ENCODE measurements around the gene POLN.

DNA sequence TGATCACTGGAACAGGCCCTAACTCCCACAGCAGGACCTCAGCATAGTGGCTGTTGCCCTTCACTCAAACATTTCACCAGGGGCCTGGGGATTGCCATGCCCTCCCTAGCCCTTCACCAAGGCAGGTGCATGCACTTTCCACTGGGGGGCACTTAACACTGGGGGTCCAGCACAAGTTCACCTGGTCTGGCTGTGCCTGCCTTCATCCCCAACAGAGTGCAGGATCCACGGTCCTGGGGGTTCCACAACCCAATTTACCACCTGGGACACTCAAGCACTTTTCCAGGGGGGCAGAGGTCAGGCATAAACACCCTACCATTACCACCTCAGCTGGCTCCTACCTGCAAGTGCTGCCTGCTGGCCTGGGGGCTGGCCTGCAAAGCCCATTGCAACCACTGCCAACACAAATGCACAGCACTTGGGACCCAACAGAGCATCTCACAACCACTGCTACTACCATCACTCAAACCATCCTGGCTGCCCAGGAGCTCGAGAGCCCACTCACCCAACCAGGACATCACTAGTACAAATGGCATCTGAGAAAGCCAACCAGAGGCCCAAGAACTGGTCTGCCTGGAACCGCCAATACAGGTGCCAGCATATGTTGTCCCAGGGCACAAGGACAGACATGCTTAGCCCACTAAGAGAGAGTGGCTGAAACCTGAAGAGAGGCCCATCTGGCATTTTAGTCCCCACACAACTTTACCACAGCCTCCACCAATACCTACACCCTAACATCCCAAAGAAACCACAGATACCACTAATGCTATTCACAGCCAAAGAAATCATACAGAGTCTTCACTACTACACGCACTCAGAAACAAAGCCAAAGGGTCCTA, 139.7 kb downstream of the POLN start:
- TF ChIP-seq, protein P1, sequence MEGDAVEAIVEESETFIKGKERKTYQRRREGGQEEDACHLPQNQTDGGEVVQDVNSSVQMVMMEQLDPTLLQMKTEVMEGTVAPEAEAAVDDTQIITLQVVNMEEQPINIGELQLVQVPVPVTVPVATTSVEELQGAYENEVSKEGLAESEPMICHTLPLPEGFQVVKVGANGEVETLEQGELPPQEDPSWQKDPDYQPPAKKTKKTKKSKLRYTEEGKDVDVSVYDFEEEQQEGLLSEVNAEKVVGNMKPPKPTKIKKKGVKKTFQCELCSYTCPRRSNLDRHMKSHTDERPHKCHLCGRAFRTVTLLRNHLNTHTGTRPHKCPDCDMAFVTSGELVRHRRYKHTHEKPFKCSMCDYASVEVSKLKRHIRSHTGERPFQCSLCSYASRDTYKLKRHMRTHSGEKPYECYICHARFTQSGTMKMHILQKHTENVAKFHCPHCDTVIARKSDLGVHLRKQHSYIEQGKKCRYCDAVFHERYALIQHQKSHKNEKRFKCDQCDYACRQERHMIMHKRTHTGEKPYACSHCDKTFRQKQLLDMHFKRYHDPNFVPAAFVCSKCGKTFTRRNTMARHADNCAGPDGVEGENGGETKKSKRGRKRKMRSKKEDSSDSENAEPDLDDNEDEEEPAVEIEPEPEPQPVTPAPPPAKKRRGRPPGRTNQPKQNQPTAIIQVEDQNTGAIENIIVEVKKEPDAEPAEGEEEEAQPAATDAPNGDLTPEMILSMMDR (conservative IDR thresholded peaks at IDR 0.05; ENCODE audit: low read depth, low read length), result 0 out of 2 replicates have a peak, but pooled peaks have one; percentile 8
- TF ChIP-seq EZH2phosphoT487 (IDR thresholded peaks at IDR 0.05; ENCODE audit: borderline replicate concordance, low read length), result no peak

Measured in PC-3 (cell line).